CD4-positive, alpha-beta T cell treated with Interleukin-6 for 4 hours (primary cell): ENCODE data around the gene FLT1.

ENCODE experiments used
- DNase-seq: peaks from one replicate; pipeline ENCODE4 v3.0.0-alpha.2; 2020; ENCODE audit warnings: mixed read lengths

Gene FLT1, protein sequence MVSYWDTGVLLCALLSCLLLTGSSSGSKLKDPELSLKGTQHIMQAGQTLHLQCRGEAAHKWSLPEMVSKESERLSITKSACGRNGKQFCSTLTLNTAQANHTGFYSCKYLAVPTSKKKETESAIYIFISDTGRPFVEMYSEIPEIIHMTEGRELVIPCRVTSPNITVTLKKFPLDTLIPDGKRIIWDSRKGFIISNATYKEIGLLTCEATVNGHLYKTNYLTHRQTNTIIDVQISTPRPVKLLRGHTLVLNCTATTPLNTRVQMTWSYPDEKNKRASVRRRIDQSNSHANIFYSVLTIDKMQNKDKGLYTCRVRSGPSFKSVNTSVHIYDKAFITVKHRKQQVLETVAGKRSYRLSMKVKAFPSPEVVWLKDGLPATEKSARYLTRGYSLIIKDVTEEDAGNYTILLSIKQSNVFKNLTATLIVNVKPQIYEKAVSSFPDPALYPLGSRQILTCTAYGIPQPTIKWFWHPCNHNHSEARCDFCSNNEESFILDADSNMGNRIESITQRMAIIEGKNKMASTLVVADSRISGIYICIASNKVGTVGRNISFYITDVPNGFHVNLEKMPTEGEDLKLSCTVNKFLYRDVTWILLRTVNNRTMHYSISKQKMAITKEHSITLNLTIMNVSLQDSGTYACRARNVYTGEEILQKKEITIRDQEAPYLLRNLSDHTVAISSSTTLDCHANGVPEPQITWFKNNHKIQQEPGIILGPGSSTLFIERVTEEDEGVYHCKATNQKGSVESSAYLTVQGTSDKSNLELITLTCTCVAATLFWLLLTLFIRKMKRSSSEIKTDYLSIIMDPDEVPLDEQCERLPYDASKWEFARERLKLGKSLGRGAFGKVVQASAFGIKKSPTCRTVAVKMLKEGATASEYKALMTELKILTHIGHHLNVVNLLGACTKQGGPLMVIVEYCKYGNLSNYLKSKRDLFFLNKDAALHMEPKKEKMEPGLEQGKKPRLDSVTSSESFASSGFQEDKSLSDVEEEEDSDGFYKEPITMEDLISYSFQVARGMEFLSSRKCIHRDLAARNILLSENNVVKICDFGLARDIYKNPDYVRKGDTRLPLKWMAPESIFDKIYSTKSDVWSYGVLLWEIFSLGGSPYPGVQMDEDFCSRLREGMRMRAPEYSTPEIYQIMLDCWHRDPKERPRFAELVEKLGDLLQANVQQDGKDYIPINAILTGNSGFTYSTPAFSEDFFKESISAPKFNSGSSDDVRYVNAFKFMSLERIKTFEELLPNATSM (N-terminal part only)

DNA sequence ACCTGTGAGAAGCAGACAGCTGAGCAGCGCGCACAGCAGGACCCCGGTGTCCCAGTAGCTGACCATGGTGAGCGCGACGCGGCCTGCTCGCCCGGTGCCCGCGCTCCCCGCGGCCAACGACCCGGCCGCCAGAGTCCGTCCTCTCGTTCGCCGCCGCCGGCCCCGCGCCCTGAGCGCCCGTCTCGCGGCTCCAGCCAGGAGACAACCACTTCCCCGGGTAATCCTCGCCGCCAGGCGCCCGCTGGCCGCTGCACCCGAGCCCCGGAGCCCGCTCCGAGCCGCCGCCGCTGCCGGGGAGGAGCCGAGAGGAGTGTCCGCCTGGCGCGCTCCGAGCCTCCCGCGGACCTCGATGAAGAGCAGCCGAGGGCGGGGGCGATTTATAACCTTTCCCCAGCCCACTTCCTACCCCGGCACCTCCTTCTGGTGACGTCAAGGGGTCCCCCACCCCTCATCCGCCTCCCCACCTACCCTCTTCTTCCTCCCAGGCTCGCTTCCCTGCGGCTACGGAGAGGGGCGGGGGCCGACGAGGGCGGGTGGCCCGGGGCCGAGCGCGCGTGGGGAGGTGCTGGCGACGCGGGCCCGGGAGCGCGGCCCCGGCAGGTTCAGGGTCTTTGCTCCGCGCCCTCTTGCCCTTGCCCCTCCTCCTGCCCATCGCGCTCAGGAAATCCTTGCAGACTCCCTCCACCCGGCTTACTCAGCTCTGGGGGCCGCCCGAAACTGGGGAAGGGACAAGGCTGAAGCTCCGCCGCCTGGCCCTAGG is at the start of gene FLT1:
Gene FLT1 (minus strand): TSS at position 351 of the 760 bp plus-strand sequence. CDS start 285 bp downstream, at position 66.
- DNase-seq = peak; percentile 63

DNA sequence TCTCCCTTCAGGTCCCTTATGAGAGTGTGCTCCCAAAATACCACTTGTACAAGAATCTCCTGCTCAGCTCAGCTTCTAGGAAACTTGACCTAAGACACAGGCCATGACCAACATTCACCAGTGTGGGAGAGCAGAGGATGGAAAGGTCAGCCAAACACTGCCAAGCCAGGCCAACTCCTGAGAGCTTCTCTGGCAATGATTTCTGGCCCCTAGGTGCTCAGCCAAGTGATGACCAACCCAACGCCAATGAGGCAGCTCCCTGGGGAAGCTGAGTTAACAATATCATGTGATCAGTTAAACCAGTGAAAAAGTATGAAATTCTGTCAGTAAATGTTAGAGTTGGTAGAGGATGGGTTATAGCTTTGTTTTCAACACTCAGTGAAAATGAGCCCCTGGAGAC is 49.1 kb upstream of the FLT1 start:
- no peak for DNase-seq

DNA sequence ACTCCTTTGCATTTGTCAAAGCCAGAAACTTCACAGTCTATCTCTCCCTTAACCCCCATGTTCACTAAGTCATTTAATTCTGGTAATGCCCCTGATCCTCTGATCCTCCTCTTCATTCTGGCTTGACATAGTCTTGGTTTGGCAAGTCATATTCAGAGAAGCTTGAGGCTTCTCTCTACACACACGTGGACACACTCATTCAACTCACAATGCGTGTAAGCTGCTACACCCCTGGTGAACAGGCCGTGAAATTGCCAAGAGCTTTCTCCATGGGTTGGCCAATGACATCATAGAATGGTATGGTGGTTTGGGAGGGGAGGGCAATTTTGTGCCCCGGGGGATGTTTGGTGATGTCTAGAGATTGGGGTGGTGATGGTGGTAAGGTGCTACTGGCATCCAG is 47.9 kb upstream of the FLT1 start:
- no peak for DNase-seq

DNA sequence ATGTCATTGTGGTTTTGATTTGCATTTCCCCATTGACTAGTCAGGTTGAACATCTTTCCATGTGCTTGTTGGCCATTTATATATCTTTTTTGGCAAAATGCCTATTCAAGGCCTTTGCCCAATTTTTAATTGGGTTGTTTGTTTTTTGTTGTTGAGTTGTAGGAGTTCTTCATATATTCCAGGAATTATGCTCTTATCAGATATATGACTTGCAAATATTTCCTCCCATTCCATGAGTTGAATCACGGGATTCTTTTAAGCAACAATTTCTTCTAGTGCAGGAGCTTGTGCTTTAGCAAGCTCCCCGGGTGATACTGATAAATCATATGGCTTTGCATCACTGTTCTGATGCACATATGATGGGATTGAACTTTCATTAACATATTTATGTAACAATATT is 47.0 kb upstream of the FLT1 start:
- DNase-seq = no peak

DNA sequence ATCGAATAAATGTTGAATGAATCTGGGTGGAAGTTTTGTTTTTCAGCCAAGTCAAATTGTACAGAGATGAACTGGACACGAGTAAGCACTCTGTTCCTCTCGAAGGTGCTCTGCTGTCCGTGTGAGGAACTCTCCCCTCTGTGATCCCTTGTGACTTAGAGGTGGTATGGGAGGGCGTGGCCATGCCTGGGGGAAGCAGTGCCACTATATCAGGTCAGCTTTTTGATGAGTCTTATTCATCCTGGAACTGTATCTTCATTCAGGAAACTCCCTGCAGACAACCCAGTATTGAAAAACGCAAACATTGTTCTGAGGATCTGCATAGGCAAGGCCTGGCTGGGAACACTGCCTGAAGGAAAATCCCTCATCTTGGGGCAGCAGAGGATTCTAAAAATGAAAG is 45.7 kb upstream of the FLT1 start:
- DNase-seq = no peak

DNA sequence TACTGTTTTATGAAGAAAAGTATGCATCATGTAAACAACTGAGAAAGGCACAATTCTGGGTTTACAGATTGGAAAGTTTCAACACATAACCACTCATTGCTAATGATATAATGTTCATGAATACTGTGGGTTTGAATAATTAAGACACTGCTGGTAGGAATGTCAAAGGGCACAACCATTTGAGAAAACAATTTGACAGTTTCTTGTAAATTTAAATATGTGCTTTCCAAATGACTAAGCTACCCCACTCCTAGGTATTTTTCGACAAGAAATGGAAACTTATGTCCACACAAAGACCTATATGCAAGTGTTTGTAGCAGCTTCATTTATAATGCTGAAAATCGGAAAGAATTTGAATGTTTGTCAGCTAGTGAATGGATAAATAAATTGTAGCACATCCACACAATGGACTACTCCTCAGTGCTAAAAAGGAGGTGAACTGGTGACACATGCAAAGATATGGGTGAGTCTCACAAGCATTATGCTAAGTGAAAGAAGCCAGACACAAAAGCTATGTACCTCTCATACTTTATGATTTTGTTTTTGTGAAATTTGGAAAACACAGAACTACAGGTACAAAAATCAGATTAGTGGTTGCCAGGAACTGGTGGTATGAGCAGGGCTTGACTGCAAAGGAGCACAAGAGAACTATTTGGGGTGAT is 44.8 kb upstream of the FLT1 start:
- DNase-seq = no peak

DNA sequence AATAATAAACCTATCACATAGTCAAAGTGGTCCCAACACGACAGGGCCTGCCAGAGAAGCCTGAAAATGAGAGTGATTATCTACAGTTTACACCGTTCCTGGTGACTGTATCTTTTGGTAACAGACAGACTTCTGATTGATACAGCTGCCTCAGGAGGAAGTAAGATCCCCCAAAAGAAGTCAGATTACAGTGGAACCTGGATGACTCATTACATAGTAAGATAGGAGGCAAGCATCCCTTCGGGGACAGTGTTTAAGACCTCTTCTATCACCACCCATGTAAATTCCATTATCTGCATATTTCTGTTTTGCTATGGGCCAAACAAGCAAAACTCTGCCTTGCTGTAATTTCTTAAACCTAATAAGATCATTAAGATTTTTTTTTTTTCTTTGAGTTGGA is 44.0 kb upstream of the FLT1 start:
- no peak for DNase-seq

DNA sequence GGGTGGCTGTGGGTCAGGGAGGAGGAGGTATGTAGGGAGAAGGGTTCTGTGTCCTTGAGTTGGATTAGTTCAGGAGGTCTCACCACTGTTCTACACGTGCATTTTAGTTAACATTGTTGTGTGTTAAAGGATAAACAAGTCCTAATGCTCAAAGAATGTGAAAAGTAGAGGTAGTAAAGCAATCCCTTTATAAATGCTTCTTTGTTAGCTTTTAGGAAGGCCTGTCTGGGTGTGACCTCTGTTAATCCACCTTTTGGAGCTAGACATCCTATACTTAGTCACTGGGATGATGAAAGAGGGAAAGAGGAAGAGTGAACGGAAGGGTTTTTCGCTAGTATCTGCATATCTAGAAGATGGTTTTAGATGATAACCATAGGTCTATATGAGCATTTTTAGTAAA is 42.2 kb upstream of the FLT1 start:
- no peak for DNase-seq

DNA sequence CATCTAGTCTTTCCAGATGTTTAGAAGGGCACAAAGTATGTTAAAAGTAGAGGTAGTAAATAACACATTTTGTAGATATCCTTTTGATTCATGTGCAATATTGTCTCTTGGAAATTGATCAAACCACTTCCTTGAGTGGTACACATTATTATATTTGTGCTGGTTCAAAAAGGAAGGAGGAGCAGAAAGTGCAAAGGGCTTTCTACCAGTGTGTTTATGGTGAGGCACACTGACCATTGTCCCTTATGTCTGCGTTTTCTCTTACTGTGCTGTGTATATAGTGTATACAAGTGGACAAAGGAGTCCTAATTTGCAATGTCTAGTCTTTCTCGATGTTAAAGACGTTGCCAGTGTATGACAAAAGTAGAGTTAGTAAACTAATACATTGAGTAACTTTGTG is 41.4 kb upstream of the FLT1 start:
- no peak for DNase-seq

DNA sequence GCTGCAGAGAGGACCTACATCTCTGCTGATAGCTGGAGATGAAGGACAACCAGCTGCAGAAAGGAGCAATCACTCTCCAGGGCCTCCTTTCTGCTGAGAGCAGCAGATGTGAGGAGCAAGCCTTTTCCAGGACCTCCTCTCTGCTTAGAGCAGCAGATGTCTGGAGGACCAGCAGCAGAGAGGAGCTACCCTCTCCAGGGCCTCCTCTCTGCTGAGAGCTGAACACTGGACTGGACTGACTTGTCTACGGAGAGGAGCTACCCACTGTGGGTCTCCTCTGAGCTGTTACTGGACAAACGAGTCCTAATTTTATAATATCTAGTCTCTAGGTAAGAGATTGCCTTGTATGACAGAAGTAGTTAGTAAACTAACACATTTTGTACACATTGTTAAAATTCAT is 40.8 kb upstream of the FLT1 start:
- DNase-seq = no peak

DNA sequence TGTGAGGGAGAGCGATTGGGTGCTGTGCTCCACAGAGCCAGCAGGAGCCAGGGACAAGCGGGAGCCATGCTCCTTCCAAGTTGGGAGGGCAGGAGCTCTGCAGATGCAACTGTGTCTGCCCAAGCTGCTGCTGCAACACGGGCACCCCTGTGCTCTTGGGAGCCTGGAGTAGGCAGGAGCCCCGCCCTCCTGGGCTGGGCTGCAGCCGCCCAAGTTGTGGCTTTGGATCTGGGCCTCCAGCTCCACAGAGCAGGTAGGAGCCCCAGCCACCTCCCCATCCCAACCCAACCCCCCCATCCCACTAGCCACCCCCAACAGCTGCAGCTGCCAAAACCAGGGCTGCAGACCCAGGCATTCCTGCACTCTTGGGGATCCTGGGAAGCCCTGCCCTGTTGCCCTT is 39.9 kb upstream of the FLT1 start:
- DNase-seq = no peak

DNA sequence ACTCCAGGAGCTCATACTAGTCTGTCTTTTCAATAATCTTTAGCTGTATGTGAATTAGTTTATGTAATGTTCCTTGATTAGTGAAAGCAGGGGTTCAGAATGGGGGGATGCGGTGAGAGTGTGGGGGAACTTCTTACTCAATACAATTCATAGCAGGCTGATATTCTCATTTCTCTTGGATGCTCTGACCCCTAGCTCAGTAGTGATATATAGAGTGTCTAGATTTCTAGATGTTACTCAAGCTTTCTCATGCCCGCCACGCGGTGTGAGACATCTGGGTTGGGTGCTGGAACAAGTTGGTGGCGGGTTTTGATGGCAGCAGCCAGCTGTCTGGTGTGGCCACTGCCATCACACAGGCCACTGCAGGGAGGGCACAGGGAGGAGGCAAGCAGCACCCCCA is 39.3 kb upstream of the FLT1 start:
- no peak for DNase-seq

DNA sequence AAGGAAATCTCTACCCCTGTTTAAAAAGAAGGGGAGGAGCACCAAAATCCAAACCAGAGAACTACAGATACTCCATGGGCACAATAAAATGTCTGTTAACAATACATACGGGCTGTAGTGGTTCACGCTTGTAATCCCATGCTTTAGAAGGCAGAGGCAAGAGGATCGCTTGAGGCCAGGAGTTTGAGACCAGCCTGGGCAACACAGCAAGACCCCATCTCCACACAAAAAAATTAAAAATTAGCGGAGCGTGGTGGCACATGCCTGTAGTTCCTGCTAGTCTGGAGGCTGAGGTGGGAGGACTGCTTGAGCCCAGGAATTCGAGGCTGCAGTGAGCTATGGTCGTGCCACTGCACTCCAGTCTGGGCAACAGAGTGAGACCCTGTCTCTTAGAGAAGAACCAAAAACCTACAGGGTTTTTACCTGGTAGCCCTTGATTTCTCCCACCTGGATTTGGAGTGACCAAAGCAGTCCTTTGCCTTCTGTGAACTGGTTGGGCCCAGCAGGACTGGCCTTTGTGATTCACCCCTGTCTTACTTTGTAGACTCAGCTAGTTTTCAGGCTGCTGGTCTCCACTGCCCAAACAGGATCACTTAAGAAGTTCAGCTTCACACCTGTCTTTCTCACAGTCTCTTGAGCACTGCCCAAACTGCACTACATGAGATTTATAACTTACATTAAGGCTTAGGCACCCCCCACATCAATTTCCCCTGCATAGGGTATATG is 38.7 kb upstream of the FLT1 start:
- no peak for DNase-seq

DNA sequence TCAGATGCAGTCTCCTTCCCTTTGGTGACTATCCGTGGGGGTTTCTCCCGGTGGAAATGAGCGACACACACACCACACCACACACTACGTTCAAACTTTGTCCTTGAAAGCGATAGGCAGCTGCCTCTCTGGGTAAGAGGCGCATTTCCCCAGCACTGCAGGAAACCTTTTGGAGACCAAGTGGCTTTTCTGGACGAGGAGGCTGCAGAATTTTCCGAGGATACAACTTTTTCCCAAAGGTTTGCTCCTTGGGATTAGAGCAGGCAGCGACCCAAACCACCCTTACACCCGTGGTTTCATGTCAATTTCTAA is 38.2 kb upstream of the FLT1 start:
- no peak for DNase-seq

DNA sequence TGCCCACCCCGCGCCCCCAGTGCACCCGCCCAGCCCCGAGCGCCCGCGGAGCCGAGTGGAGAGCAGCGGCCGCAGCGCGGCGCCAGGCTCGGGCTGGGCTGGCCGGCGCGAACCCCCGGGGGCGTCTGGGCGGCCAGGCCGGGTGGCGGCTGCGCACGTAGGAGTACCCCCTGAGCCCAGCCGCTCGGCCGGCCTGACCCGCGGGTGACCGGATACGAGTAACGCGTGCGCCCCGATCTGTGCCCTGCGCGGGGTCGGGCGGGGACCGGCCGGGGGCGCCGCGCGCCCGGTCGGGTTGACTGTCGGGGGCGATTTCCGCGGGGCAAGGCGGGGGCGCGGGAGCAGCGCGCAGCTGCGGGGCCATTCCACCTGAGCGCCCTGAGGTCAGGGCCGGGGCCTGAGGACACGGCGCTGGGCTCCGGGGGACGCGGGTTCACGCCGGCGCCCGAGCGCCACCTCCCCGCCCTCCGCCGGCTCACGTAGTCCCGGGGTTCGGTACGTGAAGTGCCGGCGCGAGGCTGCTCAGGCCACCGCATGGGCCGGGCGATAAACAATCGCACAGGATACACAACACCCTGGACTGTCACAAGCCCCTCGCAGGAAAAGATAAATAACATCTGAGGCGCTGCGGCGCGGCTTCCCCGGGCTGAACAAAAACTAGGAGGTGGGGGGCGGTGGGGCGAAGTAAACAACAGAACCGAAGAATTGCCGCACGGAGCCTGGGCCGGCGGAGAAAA is 37.6 kb upstream of the FLT1 start:
- DNase-seq = no peak

DNA sequence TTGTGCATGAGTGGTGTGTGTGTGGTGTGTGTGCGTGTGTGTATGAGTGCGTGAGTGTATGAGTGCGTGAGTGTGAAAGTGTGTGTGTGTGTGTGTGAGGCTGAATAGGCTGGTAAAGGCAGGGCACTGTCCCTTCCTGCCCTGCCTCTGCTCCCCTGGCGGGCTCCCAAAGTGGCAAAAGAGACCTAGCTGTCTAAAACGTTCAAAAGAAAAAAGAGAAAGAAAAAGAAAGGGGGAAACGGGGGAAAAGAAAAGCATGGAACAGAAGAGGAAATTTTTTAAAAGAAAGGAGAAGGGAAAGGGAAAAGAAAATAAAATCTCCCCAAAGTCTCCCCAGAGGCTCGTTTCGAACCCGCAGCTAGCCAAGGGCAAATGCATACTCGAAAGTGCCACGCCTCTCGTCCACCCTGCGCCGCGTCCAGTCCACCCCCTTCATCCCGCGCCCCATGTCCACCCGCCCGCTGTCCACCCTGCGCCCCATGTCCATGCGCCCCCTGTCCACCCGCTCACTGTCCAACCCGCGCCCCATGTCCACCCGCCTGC is 37.0 kb upstream of the FLT1 start:
- no peak for DNase-seq

DNA sequence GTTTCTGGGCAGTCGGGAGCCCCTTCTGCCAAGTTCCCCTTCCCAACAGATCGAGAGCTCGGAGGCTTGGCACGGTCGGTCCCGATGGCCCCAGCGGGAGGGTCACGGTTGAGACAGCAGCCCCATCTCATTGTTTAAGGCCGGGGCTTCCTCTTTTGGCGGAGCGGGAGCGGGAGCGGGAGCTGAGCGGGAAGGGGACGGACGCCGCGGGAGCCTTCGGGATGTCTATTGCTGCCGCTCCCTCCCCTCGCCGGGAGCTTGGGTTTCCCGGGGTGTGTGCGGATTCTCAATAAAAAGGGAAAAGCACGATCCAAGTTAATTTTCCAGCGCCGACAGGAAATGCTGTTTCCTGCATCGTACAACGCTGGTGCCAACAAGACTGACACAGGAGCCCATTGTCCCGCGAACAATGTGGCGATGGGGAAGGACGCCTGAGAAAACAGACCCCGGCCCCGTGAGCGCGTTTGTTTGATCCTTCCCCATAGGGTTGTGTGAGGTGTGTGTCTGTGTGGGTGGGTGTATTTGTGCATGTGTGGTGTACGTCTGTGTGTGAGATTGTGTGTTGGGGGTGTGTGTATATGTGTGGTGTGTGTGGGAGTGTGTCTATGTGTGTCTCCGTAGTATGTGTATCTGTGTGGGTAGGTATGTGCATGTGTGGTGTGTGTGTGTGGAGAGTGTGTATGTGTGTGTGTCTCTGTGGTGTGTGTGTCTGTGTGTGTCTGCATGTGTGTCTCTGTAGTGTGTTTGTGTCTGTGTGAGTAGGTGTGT is 36.3 kb upstream of the FLT1 start:
- no peak for DNase-seq

DNA sequence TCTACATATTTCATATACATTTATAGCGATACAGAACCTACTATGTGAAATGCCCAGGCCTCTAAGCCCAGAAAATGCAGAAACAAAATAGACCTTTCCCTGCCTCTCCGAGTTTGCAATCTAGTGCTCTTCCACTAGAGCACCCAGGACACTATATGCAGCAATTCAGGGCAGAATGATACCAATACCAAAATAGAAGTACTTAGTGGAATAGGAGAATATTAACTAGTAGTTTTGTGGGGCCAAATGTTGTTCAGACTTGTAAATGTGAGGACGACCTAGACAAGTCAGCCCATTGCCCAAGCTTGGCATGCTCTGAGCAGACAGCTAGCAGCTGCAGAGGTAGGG is 35.8 kb upstream of the FLT1 start:
- no peak for DNase-seq

DNA sequence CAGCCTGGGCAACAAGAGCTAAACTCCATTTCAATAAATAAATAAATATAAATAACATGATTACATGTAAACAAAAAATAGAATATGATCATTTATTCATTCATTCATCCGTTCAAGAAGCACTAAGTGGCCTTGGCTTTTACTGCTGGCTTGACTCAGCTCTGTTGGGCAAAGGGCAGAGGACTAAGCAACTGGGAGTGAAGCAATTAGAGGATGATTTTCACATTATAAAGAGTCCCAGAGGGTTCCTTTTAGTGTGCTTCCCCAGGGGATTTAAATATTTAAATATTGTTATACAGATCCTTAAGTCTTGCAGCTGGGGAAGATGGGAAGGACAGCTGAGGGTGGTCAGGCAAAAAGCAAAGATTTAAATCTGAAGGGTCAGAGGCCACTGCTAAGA is 34.9 kb upstream of the FLT1 start:
- DNase-seq = no peak

DNA sequence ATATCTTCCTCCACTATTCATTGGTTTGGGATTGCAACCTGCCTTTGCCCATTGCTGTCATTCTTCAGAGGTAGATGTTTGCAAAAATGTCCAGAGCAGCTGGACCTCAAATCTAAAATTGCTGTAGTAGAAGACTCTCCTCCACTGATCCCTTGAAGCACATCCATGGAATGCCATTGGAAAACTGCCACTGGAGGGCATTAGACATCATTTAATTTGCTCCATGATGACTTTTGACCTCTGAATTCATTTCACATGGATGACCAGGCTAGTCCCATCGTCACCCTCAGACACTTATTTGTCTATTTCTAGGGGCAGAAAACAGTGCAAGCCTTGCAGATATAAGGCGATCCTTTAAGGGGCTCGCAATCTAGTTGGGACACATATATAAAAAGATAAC is 33.9 kb upstream of the FLT1 start:
- DNase-seq = no peak
